GM12864 (cell line): ENCODE measurements around the gene SPDYC.

Experiments
- DNase-seq: peaks from one replicate; pipeline ENCODE4 v3.0.0-alpha.2; 2011; ENCODE audit warnings: low read depth
- H3K4me3 ChIP-seq: 2 replicates; pipeline ENCODE4 v1.5.1; 2011; ENCODE audit warnings: mild to moderate bottlenecking, low read depth, low read length, control low read depth
- CTCF ChIP-seq: IDR thresholded peaks from 2 replicates; pipeline ENCODE4 v1.5.1; 2011; ENCODE audit warnings: low read depth, mild to moderate bottlenecking, moderate library complexity, low read length, control low read depth, inconsistent platforms; ENCODE audit errors: missing control alignments

SPDYC gene

GRCh38 chr11:65219930-65220213 lies 49.8 kb downstream of the SPDYC start:
- no peak for TF ChIP-seq CTCF
- no peak overlapping the region for H3K4me3 ChIP-seq
- no peak for DNase-seq

GRCh38 chr11:65221026-65221425 lies 51.0 kb downstream of the SPDYC start:
- DNase-seq, result no peak
- no peak overlapping the region for H3K4me3 ChIP-seq
- no peak for TF ChIP-seq CTCF
